ENCODE results near the gene ZNF701. TPM values are rescaled to one million over a fixed set of nuclear protein-coding genes. Genes with fewer than 3 reads are reported as not detected.

Gene ZNF701
- total RNA-seq, 1 experiment from 2014 or later = 24.4 TPM

- Histone ChIP-seq H4K20me1 (ENCODE audit: control insufficient read depth, insufficient read depth, insufficient read length) (no peaks in the 10 kb centered on the region), H3K79me1 (ENCODE audit: insufficient read depth, low read depth, low read length, poor library complexity, severe bottlenecking) (no peaks in the 10 kb centered on the region), H3K4me2 (ENCODE audit: insufficient read depth, insufficient read length, low read length) (no peak overlapping the region), H2BK120ac (ENCODE audit: low read depth, low read length, poor library complexity, severe bottlenecking) (no peak overlapping the region), H3K56ac (ENCODE audit: insufficient read length, low read depth, low read length) (no peak overlapping the region), H3K27ac (ENCODE audit: insufficient read length, low read depth, low read length) (no peak overlapping the region), H4K5ac (ENCODE audit: insufficient read length, low read depth, low read length) (no peak overlapping the region), H2BK15ac (ENCODE audit: low read depth, low read length) (no peak overlapping the region), H2BK20ac (ENCODE audit: low read depth, low read length, poor library complexity, severe bottlenecking) (no peak overlapping the region), H3K23ac (ENCODE audit: insufficient read length, low read depth, low read length) (no peak overlapping the region), H3K9ac (ENCODE audit: extremely low read depth, insufficient read length, low read length) (no peak overlapping the region), H3K14ac (ENCODE audit: insufficient read depth, low read length) (no peak overlapping the region), H3K9me3 (ENCODE audit: control insufficient read depth, low read depth, low read length) (no peaks in the 10 kb centered on the region), H3K27me3 (ENCODE audit: insufficient read depth, low read length) (no peaks in the 10 kb centered on the region), H3K4me1 (ENCODE audit: insufficient read depth, low read length) (no peaks in the 10 kb centered on the region), H3K4ac (ENCODE audit: low read depth, low read length) (no peak overlapping the region), H2AFZ (ENCODE audit: low read length) (no peak overlapping the region), H4K8ac (replicated peaks; ENCODE audit: insufficient read length, low read depth, low read length) (no peak overlapping the region), H3K79me2 (ENCODE audit: insufficient read depth, low read length) (no peaks in the 10 kb centered on the region), H2AK5ac (ENCODE audit: insufficient read length, low read length) (no peak overlapping the region), H3K23me2 (ENCODE audit: insufficient read length, low read depth, low read length, poor library complexity, severe bottlenecking) (no peaks in the 10 kb centered on the region), H2BK12ac (ENCODE audit: insufficient read length, low read depth, low read length) (no peak overlapping the region), H4K91ac (ENCODE audit: insufficient read length, low read depth, low read length) (no peak overlapping the region), H3K18ac (ENCODE audit: insufficient read length, low read depth, low read length) (no peak overlapping the region), H3T11ph (ENCODE audit: low read length) (no peak overlapping the region), H2BK5ac (ENCODE audit: insufficient read length, low read length) (no peak overlapping the region)
- Mint-ChIP-seq H3K4me3 (no peak overlapping the region), H3K9me3 (peaks cover 8 to 17% of the 10 kb centered on the region in 2 experiments; a peak in 4 of 5 replicates), H3K36me3 (ENCODE audit: insufficient read depth in 1 of 3, low read depth in 3 of 3) (peaks cover 44 to 54% (median 44%) of the 10 kb centered on the region in 3 experiments), H3K4me1 (no peaks in the 10 kb centered on the region), H3K27ac (no peak overlapping the region), H3K27me3 (ENCODE audit: low read depth) (no peaks in the 10 kb centered on the region)
- WGBS (ENCODE audit: extremely low coverage, insufficient read length, low lambda C conversion rate) = no CpG with 5 or more reads among the region's 3 CpGs
- no peak for DNase-seq
- TF ChIP-seq CTCF (conservative IDR thresholded peaks at IDR 0.05) = no peak
These were observed 51.3 kb downstream of the ZNF701 start for GRCh38 chr19:52621376-52621775.
